Stimulated activated CD8-positive, alpha-beta memory T cell treated with anti-CD3 and anti-CD28 coated beads, Interleukin-15, amount 100 ng/mL, for 1 hour (primary cell): ENCODE data around the gene DAPK2.
"Not testable (repeated sequence)": the region's sequence is repeated elsewhere in the genome, so short reads cannot be mapped to it uniquely, and the experiment has no call there.

ENCODE experiments used
- DNase-seq: peaks from one replicate; pipeline ENCODE4 v3.0.0-alpha.2; 2020; ENCODE audit warnings: low read depth

DAPK2 gene

GRCh38 chr15:63972801-63973200, 73.5 kb downstream of the DAPK2 start:
- DNase-seq, result no peak

- no peak for DNase-seq
These were observed 74.4 kb downstream of the DAPK2 start for GRCh38 chr15:63971904-63972303.

- DNase-seq, result peak; percentile 9
These were observed 74.9 kb downstream of the DAPK2 start for GRCh38 chr15:63971427-63971805.

GRCh38 chr15:63970621-63971426, 75.5 kb downstream of the DAPK2 start:
- no peak for DNase-seq

- DNase-seq, result no peak
These were observed 76.4 kb downstream of the DAPK2 start for GRCh38 chr15:63969652-63970421.

GRCh38 chr15:63968700-63969099, 77.6 kb downstream of the DAPK2 start:
- DNase-seq, result no peak

- no peak for DNase-seq
These were observed 78.2 kb downstream of the DAPK2 start for GRCh38 chr15:63968122-63968524.

- no peak for DNase-seq
These were observed 78.7 kb downstream of the DAPK2 start for GRCh38 chr15:63967616-63968015.

- not testable (repeated sequence) for DNase-seq
These were observed 83.2 kb downstream of the DAPK2 start for GRCh38 chr15:63962947-63963721.

GRCh38 chr15:63953524-63953923, 92.8 kb downstream of the DAPK2 start:
- no peak for DNase-seq

GRCh38 chr15:63950911-63951481, 95.3 kb downstream of the DAPK2 start:
- DNase-seq, result no peak

GRCh38 chr15:63948971-63949370, 97.3 kb downstream of the DAPK2 start:
- no peak for DNase-seq

- DNase-seq, result no peak
These were observed 97.8 kb downstream of the DAPK2 start for GRCh38 chr15:63948436-63948835.

GRCh38 chr15:63947228-63947627, 99.1 kb downstream of the DAPK2 start:
- DNase-seq, result no peak

- DNase-seq, result no peak
These were observed 99.7 kb downstream of the DAPK2 start for GRCh38 chr15:63946524-63947065.

- DNase-seq, result no peak
These were observed 100.4 kb downstream of the DAPK2 start for GRCh38 chr15:63945838-63946298.

- DNase-seq, result peak; percentile 42
These were observed 101.1 kb downstream of the DAPK2 start for GRCh38 chr15:63945007-63945788.

GRCh38 chr15:63944681-63944955, 101.7 kb downstream of the DAPK2 start:
- DNase-seq, result no peak

- DNase-seq, result no peak
These were observed 102.2 kb downstream of the DAPK2 start for GRCh38 chr15:63943829-63944680.
